ENCODE data around the gene EIF2S2. TPM values are rescaled to one million over a fixed set of nuclear protein-coding genes. Genes with fewer than 3 reads are reported as not detected.

The EIF2S2 gene
- polyA plus RNA-seq, 4 donors, result 41.9 to 50.5 (median 48.7) TPM

DNA sequence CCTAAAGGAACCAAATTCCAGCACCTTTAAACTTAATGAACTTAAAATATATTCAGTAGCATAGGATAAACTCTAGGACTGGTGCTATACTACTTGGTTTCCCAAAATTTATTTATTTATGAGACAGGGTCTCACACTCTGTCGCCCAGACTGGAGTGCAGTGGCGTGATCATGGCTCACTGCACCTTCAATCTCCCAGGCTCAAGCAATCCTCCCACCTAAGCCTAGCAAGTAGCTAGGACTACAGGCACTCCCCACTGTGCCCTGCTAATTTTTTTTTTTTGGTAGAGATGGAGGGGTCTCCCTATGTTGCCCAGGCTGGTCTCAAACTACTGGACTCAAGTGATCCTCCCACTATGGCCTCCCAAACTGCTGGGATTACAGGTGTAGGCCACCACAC lies 21.4 kb downstream of the EIF2S2 start:
- DNase-seq (ENCODE audit: low read depth in 4 of 4, low spot score in 3 of 4), result no peak

DNA sequence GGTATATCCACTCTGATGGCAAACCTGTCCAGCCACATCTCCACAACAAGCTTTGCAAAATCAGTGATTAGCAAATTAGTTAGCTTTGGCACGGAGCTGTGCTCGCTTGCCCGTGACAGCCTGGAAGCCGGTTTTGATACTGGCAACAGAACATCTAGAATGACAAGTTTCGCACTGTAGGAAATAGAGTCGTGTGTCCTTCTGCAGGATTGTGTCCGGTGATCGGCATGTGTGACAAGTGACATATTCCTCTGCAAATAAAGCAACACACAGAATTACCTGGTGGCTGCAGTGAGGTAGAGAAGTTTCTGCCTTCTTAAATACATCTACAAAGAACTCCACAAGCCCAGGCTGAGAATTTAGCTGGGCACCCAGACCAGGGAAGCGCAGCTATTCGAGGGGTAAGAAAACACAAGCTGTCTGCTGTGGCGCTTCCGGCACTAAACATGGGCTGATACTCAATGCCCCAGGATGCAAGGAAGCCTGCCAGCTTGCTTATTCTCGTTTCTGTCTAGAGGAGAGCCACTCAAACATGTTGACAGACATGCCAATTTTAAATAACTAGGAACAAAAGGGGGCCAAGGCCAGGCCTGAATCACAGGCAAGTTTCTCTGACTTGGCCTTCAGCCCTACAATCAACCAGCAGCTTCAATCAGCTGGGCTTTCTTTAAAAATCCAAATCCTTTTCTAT lies 22.2 kb downstream of the EIF2S2 start:
- DNase-seq (ENCODE audit: low read depth in 4 of 4, low spot score in 3 of 4), result no peak

DNA sequence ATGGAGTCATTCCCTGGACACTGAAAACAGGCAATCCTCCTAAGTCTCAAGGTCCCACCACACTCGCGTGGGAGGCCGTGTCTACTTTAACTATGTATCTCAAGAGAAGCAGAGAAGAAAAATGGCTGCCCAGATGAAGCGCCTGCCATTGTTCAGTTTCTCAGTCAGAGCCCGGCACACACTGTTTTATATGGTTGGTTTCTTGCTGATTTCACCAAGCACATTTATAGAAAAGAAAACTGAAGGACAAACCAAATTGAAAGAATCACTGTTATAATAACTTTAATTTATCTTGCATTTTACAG lies 22.9 kb downstream of the EIF2S2 start:
- DNase-seq (ENCODE audit: low read depth in 4 of 4, low spot score in 3 of 4), result no peak

DNA sequence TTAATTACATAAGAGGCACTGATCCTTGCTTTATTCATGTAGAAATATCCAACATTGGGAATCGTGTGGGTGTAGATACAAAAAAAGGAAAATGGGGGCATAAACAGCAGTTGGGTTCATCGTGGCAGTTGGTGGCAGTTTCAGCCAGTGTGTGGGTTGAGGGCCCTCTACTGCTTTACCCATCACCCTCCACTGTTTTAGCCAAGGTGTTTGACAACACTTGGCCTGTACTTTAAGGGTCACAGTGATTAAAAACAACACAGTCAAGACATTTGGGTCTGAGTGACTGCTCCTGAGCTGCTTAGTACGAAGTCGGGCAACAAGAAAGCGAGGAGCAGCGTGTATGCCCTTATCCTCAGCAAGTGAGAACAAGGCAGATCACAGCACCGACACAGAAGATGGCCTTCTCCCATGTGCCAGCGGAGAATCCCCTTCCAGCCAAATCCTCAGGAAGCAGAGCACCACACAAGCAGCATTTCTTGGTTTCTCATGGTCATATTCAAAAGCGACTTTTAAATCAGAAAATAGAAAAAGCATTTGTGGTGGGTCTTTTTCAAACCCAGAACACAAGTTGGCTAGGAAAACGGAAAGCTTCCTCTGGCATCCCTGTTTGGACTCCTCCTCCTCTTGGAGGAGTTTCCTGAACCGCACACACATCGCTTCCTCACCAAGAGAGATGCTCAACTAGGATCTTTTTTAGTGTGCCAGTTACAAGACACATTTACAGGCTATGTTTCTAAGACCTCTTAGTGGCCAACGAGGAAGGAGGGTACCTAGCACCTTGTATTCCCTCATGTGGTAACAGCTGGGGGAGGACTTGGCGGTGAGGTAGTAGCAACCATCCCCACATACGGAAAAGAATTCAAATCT lies 23.5 kb downstream of the EIF2S2 start:
- DNase-seq (ENCODE audit: low read depth in 4 of 4, low spot score in 3 of 4), result no peak

DNA sequence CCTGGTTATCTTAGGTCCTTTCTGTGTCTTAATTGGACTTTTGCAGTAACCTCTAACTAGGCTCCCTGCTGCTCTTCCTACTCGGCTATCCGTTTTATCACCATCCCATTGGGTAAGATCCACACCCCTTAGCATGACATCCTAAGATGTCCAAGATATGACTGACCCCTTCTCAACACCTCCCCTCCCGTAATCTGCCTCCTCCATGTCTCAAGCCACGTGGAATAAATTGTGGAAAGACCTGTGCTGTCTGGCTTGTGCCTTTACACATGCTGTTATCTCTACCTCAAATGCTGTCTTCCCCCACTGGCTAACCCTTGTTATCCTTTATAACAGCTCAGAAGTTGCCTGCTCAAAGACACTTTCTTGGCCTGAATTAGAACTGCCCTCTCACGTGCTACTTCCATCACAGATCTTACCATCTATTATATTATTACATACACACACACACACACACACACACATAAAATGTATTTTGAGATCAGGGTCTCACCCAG lies 26.5 kb downstream of the EIF2S2 start:
- DNase-seq (ENCODE audit: low read depth in 4 of 4, low spot score in 3 of 4), result no peak

DNA sequence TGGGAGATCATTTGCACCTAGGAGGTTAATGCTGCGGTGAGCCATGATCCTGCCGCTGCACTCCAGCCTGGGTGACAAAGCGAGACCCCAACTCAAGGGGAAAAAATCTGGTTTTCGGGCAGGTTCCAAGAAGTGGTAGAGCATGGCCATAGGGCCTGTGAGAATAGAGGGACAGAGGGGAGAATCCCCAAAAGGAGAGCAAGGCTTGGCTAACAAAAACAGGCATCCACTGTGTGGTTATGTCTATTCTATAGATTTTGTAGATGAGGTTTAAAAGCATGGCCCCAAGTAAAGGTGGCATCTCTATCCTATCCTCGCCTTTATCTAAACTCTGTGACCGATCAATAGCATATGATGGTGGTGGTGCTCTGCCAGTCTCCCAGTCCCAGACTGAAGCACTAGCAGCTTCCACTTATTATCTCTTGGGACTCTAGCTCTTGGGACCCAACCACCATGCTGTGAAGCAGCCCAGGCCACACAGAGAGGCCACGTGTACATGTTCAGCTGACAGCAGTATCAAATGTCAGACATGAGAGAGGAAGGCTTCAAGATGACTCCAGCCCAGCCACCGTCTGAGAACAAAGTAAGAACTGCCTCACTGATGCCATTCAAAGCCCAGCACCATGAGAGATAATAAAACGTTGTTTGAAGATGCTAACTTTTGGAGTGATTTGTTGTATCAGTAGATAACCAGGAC lies 27.7 kb downstream of the EIF2S2 start:
- no peak for DNase-seq (ENCODE audit: low read depth in 4 of 4, low spot score in 3 of 4)

DNA sequence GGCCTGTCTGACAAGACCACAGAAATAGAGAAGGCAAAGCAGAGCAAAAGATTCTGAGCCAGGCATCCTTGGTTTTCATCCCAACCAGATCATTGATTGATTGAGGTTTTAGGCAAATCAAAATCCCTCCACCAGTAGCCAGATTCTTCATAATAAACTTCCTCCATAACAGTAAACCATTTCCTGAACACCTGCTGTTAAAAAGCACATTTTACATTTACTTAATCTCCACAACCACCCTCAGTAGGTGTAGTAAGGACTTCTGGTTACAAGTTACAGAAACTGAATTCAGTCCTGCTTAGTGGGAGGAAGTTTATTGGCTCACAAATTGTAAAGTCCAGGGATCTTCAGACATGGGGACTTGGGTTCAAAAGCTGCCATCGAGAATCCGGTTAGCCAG lies 28.3 kb downstream of the EIF2S2 start:
- no peak for DNase-seq (ENCODE audit: low read depth in 4 of 4, low spot score in 3 of 4)

DNA sequence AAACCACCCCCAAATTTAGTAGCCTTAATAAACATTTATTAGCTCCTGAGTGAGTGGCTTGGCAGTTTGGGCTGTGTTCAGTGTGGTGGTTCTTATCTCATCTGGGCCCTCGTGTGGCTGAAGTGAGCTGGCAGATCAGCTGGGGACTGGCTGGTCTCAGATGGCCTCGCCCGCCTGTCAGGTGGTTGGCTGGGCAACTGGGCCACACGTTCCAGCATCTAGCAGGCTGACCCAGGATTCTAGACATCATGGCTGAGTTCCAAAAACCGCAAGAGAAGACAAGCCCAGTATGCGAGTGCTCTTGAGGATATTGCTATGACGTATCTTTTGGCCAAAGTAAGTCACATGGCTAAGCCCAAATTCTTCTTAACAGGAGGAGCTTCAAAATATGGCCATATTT lies 28.9 kb downstream of the EIF2S2 start:
- no peak for DNase-seq (ENCODE audit: low read depth in 4 of 4, low spot score in 3 of 4)

DNA sequence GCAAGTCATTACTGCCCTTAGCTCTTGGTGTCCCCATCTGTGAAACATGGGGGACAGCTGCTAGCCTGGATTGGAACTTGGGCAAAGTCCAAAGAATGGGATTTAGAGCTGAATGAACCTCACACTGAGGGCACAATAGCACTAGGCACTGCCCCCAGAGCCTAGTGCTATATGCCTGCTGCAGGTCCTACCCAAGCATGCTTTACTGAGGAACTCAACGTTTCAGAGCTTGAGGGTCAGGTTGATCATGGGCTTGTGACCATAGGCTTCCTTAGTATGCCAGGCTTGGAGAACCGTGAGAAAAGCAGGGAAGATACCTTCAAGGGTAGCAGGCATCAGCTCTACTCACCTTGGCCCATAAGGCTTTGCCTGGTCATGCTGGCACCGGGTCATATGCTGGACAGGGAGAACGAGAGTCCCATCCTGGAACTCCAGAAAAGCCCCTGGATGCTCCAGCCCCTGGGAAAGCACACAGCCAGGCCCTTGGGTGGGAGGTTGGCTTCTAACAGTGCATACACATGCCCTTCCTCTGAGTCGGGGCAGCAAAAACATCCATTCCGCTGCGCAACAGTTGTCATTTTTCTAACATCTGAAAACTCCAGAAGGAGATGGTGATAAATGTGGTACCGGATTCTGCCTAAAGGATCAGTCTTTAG lies 29.7 kb downstream of the EIF2S2 start:
- DNase-seq (ENCODE audit: low read depth in 4 of 4, low spot score in 3 of 4), result no peak

DNA sequence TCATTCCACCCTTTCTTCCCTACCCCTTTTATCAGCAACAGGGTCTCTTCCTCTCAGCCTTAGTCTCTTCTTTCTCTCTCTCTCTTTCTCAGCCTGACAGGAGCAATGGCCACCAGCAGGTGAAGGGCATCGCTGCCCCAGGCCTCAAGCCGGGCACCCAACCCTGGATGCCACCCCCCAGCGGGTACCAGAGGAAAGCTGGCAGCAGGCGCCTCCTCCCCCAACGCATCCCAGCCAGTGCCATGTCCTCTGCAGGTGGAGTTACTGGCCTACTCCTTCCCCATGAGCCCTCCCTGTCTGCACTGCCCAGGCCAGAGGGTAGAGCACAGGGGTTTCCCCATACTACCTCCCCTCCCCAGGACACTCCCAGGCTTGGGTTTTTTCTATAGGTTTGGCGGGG lies 32.2 kb downstream of the EIF2S2 start:
- DNase-seq (ENCODE audit: low read depth in 4 of 4, low spot score in 3 of 4), result no peak

DNA sequence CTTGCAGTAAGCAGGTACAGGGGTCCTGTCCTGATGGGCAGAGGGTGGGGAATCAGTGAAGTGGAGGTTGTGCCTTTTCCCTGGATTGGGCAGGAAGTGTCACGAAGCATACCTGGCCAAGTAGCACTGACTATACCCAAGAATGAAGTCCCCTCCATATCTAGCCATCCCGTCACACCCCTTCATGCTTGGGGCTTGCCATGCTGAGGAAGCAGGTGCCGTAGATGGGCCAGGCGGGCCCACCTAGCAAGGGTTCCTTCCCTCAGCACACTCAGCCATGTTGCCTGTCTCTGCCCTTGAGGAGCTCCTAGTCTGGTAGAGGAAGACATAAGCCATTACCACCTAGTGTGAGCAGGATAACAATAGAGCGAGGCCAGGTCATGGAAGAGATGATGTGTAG lies 33.5 kb downstream of the EIF2S2 start:
- no peak for DNase-seq (ENCODE audit: low read depth in 4 of 4, low spot score in 3 of 4)

DNA sequence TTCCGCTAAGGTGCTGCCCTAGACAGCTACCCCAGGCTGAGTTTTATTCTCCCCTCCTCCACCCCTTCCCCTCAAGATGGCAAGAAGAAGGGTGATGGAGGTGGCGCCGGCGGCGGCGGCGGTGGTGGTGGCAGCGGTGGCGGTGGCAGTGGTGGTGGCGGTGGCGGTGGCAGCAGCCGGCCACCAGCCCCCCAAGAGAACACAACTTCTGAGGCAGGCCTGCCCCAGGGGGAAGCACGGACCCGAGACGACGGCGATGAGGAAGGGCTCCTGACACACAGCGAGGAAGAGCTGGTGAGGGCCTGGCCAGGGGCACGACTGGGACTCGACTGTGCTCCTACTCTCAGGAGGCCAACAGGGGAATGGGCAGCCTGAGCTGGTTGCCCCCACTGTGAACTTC lies 35.1 kb downstream of the EIF2S2 start:
- DNase-seq (ENCODE audit: low read depth in 4 of 4, low spot score in 3 of 4), result no peak

DNA sequence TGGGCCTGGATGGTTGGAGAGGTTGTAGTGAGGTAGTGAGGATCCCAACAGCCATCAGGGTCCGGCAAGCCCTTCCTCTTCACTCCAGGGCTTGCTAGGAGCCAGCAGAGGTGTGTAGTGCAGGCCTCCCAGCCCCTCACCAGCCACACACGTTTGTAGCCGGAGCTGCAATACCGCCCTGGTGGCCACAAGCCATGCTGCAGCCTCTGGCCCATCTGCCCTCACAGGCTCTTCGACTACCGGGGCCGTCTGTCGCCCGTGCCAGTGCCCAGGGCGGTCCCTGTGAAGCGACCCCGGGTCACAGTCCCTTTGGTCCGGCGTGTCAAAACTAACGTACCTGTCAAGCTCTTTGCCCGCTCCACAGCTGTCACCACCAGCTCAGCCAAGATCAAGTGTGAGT lies 36.4 kb downstream of the EIF2S2 start:
- DNase-seq (ENCODE audit: low read depth in 4 of 4, low spot score in 3 of 4), result no peak

DNA sequence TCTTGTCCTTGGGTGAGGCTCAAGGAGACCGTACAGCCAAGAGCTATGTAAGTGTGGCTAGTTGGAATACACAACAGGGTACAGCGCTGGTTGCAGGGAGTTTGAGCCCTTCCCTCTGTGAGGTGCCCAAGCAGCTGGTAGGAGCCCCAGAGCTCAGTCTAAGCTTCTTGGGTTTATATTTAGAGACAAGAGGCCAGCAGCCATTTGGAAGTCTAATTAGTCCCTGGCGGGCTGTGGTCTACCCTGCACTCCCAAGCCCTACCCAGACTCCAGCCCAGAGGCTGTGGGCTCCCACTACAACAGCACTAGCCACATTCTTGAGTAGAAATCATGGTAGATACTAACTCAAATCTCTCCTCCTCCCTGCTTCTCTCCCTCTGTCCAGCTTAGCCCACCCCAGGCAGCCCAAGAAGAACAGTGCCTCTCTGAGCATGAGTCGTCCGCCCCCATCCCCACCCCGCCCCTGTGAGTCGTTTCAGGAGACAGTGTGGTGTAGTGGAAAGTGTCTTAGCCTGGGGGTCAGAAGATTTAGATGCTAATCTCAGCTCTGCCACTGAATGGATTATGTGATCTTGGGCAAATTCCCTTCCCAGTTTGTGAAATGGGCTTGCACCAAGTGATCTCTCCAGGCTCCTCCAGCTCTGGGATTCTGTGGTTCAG lies 37.8 kb downstream of the EIF2S2 start:
- DNase-seq (ENCODE audit: low read depth in 4 of 4, low spot score in 3 of 4), result no peak

DNA sequence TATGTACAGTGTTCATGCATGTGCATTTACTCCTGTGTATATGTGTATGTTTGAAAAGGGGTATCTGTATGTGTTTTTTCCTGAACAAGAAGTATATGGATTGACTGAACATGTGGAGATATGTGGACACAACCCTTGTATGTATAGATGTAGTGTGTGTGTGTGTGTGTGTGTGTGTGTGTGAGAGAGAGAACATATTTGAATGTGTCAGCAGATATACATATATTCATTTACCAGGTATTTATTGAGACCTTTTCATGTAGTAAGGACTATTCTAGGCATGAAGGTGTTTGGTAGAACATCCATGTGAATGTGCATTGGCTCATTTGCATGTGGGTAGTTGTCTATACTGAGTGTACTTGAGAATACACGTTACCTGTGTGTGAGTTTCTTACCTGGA lies 39.3 kb downstream of the EIF2S2 start:
- DNase-seq (ENCODE audit: low read depth in 4 of 4, low spot score in 3 of 4), result no peak

DNA sequence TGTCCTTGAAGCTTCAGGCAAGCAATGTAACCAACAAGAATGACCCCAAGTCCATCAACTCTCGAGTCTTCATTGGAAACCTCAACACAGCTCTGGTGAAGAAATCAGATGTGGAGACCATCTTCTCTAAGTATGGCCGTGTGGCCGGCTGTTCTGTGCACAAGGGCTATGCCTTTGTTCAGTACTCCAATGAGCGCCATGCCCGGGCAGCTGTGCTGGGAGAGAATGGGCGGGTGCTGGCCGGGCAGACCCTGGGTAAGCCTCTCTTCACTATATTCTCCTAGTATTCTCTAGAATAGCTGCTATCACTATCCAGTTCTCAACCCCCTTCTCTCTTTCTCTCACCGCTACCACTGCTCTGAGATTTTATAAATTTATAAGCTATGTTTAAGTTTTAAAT lies 40.0 kb downstream of the EIF2S2 start:
- no peak for DNase-seq (ENCODE audit: low read depth in 4 of 4, low spot score in 3 of 4)

DNA sequence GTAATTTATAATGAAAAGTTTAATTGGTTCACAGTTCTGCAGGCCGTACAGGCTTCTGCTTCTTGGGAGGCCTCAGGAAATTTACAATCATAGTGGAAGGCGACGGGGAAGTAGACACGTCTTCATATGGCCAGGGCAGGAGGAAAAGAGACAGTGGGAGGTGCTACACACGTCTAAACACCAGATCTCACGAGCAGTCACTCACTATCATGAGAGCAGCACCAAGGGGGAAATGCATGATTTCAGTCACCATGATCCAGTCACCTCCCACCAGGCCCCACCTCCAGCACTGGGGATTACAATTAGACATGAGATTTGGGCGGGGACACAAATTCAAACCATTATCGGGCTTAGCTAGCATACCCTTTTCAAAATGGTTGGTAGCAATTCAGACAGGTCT lies 41.2 kb downstream of the EIF2S2 start:
- DNase-seq (ENCODE audit: low read depth in 4 of 4, low spot score in 3 of 4), result no peak

DNA sequence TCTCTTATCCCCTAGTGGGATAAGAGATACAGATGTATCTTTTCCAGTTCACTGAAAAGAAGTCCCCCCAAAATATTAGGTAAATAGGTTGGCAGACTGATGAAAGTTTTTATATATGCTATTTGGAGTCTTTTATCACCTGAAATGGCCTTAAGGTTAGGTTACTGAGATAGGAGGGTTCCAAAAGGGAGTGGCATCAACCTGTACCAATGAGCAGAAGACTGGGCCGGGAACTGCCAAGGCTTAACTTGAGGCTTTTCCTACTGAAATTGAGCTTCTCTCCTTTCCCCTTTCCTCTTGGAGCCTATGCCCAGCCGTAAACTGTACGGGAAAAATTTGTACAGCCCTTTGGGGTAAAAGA lies 42.0 kb downstream of the EIF2S2 start:
- DNase-seq (ENCODE audit: low read depth in 4 of 4, low spot score in 3 of 4), result no peak

DNA sequence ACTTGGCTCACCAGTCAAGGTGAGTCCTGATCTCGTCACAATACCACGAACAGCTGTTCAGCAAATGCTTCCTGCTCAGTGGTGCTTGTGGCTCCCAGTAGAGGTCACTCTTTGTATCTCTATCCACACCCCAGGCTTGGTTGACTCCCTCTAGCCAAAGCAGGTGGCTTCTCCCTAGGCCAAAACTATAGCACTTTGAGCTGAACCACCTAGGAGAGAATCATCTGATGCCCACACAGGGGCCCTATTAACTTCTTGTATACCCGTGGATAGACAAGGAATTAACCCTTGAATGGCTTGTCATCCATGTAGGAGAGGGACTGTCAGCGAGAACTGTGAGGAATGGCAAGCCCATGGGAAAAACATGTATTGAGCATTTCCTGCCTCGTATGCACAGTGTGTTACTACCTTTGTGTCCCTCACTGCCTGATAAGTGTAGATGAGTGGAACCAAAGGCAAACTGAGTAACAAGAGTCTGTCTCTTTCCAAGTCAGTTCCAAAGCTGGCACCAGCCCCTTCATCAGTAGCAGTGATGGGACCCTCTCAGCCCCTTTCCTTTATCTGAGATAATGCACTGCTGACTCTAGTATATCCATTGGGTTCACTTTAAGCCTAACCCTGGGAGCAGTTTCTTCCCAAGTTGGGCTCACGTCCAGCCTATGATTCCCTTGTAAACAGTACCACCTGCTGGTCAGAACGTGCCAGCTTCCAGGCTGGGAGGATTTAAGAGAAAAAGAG lies 42.5 kb downstream of the EIF2S2 start:
- peak; percentile 50 to 78 (median 72) for DNase-seq (ENCODE audit: low read depth in 4 of 4, low spot score in 3 of 4)

DNA sequence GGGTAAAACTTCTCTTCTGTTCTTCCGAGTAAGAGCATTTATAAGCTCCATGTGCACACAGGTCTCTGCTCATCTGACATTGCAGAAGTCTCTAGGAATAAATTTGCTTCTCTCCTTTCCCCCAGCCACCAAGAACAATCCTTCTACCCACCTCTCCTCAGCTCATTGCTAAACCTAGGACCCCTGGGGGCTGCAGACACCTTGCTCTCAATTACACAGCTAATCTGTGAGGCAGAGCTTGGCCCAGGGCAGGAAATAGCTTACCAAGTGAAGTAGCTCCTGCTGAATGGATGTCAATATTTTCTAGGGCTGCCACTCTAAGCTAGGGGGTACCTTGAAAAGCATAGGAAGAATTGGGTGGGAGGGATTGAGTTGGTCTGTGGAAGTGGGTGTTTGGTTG lies 44.0 kb downstream of the EIF2S2 start:
- DNase-seq (ENCODE audit: low read depth in 4 of 4, low spot score in 3 of 4), result no peak

All from left renal pelvis (tissue), 4 donors.